ENCODE data around the gene SLC46A2. TPM values are rescaled to one million over a fixed set of nuclear protein-coding genes. Genes with fewer than 3 reads are reported as not detected.

SLC46A2 gene
- total RNA-seq, 1 donor from 2014 or later = not detected

DNA sequence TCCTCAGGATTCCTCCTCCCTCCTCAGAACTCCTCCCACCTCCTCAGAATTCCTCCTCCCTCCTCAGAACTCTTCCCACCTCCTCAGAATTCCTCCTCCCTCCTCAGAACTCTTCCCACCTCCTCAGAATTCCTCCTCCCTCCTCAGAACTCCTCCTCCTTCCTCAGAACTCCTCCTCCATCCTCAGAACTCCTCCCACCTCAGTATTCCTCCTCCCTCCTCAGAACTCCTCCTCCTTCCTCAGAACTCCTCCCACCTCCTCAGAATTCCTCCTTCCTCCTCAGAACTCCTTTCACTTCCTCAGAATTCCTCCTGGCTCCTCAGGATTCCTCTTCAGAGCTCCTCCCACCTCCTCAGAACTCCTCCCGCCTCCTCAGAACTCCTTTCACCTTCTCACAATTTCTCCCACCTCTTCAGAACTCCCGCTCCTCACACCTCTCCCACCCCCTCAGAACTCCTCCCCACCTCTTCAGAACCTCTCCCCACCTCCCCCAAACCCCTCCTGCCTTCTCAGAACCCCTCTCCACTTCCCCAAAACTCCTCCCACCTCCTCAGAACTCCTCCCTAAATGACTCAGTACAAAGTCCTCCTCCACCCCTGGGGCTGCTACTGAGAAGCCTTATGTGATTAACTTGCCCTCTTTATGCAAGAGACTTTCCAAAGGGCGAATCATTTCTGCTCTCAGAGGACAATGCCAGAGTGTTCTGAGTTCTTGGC lies 23.2 kb downstream of the SLC46A2 start:
- no peaks in the 10 kb centered on the region for H3K36me3 ChIP-seq (ENCODE audit: insufficient read depth, low read length)
- no peak overlapping the region for H3K9ac ChIP-seq (ENCODE audit: low read length)
- H3K27ac Mint-ChIP-seq (ENCODE audit: unreplicated experiment) = peak overlapping the region; percentile 14
- H3K9me3 ChIP-seq (ENCODE audit: insufficient read depth, low read depth, low read length) = no peaks in the 10 kb centered on the region
- TF ChIP-seq CTCF (IDR thresholded peaks at IDR 0.05; ENCODE audit: insufficient read depth, low read depth, low read length) = no peak
- TF ChIP-seq EZH2 (IDR thresholded peaks at IDR 0.05; ENCODE audit: insufficient read depth, low read length) = no peak
- H2AFZ ChIP-seq (ENCODE audit: low read depth, low read length) = no peak overlapping the region
- no peaks in the 10 kb centered on the region for H3K27me3 Mint-ChIP-seq (ENCODE audit: low read depth, unreplicated experiment)
- peaks cover 14% of the 10 kb centered on the region for H3K36me3 Mint-ChIP-seq (ENCODE audit: low read depth, unreplicated experiment)
- H3K4me1 Mint-ChIP-seq (ENCODE audit: low read depth, unreplicated experiment) = peaks cover 5% of the 10 kb centered on the region
- H3K4me3 ChIP-seq (ENCODE audit: insufficient read depth, low read depth, low read length) = no peak overlapping the region
- FAIRE-seq (no peak), DNase-seq (ENCODE audit: low read depth) (peak; percentile 59)
- no peaks in the 10 kb centered on the region for H3K79me2 ChIP-seq (ENCODE audit: insufficient read depth, low read length)
- H3K27ac ChIP-seq (ENCODE audit: low read depth, low read length) = no peak overlapping the region
- H3K4me3 Mint-ChIP-seq (ENCODE audit: unreplicated experiment) = no peak overlapping the region
- H3K9me3 Mint-ChIP-seq (ENCODE audit: unreplicated experiment) = peaks cover 2% of the 10 kb centered on the region
- peaks cover 4% of the 10 kb centered on the region for H3K4me1 ChIP-seq (ENCODE audit: insufficient read depth, low read length)
- H3K4me2 ChIP-seq (ENCODE audit: low read length) = peak overlapping the region; percentile 46
- no peaks in the 10 kb centered on the region for H4K20me1 ChIP-seq (ENCODE audit: insufficient read depth, low read length)
- H3K27me3 ChIP-seq (ENCODE audit: insufficient read depth, low read length) = no peaks in the 10 kb centered on the region

DNA sequence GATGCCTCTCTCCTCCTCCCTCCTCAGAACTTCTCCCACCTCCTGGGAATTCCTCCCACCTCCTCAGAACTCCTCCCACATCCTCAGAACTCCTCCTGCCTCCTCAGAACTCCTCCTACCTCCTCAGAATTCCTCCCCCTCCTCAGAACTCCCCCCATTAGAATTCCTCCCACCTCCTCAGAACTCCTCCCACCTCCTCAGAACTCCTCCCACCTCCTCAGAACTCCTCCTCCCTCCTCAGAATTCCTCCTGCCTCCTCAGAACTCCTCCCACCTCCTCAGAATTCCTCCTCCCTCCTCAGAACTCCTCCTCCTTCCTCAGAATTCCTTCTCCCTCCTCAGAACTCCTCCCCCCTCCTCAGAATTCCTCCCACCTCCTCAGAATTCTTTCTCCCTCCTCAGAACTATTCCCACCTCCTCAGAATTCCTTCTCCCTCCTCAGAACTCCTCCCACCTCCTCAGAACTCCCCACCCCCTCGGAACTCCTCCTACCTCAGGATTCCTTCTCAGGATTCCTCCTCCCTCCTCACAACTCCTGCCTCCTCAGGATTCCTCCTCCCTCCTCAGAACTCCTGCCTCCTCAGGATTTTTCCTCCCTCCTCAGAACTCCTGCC lies 23.9 kb downstream of the SLC46A2 start:
- H3K4me3 ChIP-seq (ENCODE audit: insufficient read depth, low read depth, low read length) = no peak overlapping the region
- H3K36me3 ChIP-seq (ENCODE audit: insufficient read depth, low read length) = no peaks in the 10 kb centered on the region
- H3K27ac ChIP-seq (ENCODE audit: low read depth, low read length) = no peak overlapping the region
- no peaks in the 10 kb centered on the region for H3K79me2 ChIP-seq (ENCODE audit: insufficient read depth, low read length)
- Mint-ChIP-seq H3K27me3 (ENCODE audit: low read depth, unreplicated experiment) (no peaks in the 10 kb centered on the region), H3K9me3 (ENCODE audit: unreplicated experiment) (peaks cover 2% of the 10 kb centered on the region), H3K4me3 (ENCODE audit: unreplicated experiment) (no peak overlapping the region), H3K36me3 (ENCODE audit: low read depth, unreplicated experiment) (peaks cover 9% of the 10 kb centered on the region), H3K4me1 (ENCODE audit: low read depth, unreplicated experiment) (peaks cover 6% of the 10 kb centered on the region), H3K27ac (ENCODE audit: unreplicated experiment) (no peak overlapping the region)
- FAIRE-seq (no peak), DNase-seq (ENCODE audit: low read depth) (no peak)
- no peak overlapping the region for H3K9ac ChIP-seq (ENCODE audit: low read length)
- H3K27me3 ChIP-seq (ENCODE audit: insufficient read depth, low read length) = no peaks in the 10 kb centered on the region
- TF ChIP-seq CTCF (IDR thresholded peaks at IDR 0.05; ENCODE audit: insufficient read depth, low read depth, low read length) (no peak), EZH2 (IDR thresholded peaks at IDR 0.05; ENCODE audit: insufficient read depth, low read length) (no peak)
- H3K4me2 ChIP-seq (ENCODE audit: low read length) = no peak overlapping the region
- no peaks in the 10 kb centered on the region for H3K9me3 ChIP-seq (ENCODE audit: insufficient read depth, low read depth, low read length)
- H2AFZ ChIP-seq (ENCODE audit: low read depth, low read length) = no peak overlapping the region
- H3K4me1 ChIP-seq (ENCODE audit: insufficient read depth, low read length) = peaks cover 4% of the 10 kb centered on the region
- no peaks in the 10 kb centered on the region for H4K20me1 ChIP-seq (ENCODE audit: insufficient read depth, low read length)

DNA sequence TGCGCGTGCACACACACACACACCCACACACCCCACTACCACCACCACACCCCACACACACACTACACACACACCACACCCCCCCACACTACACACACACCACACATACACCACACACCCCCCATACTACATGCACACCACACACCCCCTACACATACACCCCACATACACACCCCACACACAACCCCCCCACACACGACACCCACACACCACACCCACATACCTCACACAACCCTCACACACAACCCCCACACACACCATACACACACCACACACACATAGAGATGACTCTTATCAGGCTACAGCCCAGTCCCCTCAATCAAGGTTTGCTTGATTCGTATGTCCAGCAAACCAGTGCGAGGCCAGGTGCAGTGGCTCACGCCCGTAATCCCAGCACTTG lies 25.7 kb downstream of the SLC46A2 start:
- no peak overlapping the region for H2AFZ ChIP-seq (ENCODE audit: low read depth, low read length)
- no peaks in the 10 kb centered on the region for H3K36me3 ChIP-seq (ENCODE audit: insufficient read depth, low read length)
- H3K4me1 Mint-ChIP-seq (ENCODE audit: low read depth, unreplicated experiment) = peaks cover 8% of the 10 kb centered on the region
- H3K4me2 ChIP-seq (ENCODE audit: low read length) = no peak overlapping the region
- no peak overlapping the region for H3K9ac ChIP-seq (ENCODE audit: low read length)
- H3K27me3 ChIP-seq (ENCODE audit: insufficient read depth, low read length) = no peaks in the 10 kb centered on the region
- FAIRE-seq = no peak
- no peaks in the 10 kb centered on the region for H3K27me3 Mint-ChIP-seq (ENCODE audit: low read depth, unreplicated experiment)
- no peaks in the 10 kb centered on the region for H4K20me1 ChIP-seq (ENCODE audit: insufficient read depth, low read length)
- no peaks in the 10 kb centered on the region for H3K9me3 ChIP-seq (ENCODE audit: insufficient read depth, low read depth, low read length)
- H3K4me1 ChIP-seq (ENCODE audit: insufficient read depth, low read length) = peaks cover 4% of the 10 kb centered on the region
- H3K36me3 Mint-ChIP-seq (ENCODE audit: low read depth, unreplicated experiment) = peaks cover 15% of the 10 kb centered on the region
- H3K4me3 Mint-ChIP-seq (ENCODE audit: unreplicated experiment) = no peak overlapping the region
- H3K4me3 ChIP-seq (ENCODE audit: insufficient read depth, low read depth, low read length) = no peak overlapping the region
- no peak overlapping the region for H3K27ac Mint-ChIP-seq (ENCODE audit: unreplicated experiment)
- peaks cover 2% of the 10 kb centered on the region for H3K9me3 Mint-ChIP-seq (ENCODE audit: unreplicated experiment)
- TF ChIP-seq CTCF (IDR thresholded peaks at IDR 0.05; ENCODE audit: insufficient read depth, low read depth, low read length) = no peak
- no peak for TF ChIP-seq EZH2 (IDR thresholded peaks at IDR 0.05; ENCODE audit: insufficient read depth, low read length)
- no peak for DNase-seq (ENCODE audit: low read depth)
- H3K27ac ChIP-seq (ENCODE audit: low read depth, low read length) = no peak overlapping the region
- H3K79me2 ChIP-seq (ENCODE audit: insufficient read depth, low read length) = no peaks in the 10 kb centered on the region
